Measurements from ENCODE around the gene USPL1.

USPL1 gene

GRCh38 chr13:30671271-30671815 lies 53.6 kb downstream of the USPL1 start:
- H3K27me3 ChIP-seq = peaks cover 0 to 11% (median 0%) of the 10 kb centered on the region in 11 experiments; a peak in 5 of 22 replicates
- H3K27ac ChIP-seq = no peak overlapping the region
- H3K4me3 ChIP-seq = no peak overlapping the region
- no peaks in the 10 kb centered on the region for H3K36me3 ChIP-seq
- H3K4me1 ChIP-seq = peaks cover 6 to 43% (median 30%) of the 10 kb centered on the region in 10 experiments; a peak in 18 of 20 replicates
- TF ChIP-seq Cebpa-rat (IDR thresholded peaks at IDR 0.05) = no peak
- H4K20me1 ChIP-seq = no peaks in the 10 kb centered on the region
- no peak overlapping the region for H3K9ac ChIP-seq
- peaks cover 0 to 6% (median 0%) of the 10 kb centered on the region in 11 experiments; a peak in 2 of 22 replicates for H3K9me3 ChIP-seq (replicated peaks in 1 of 11)
- H3K4me2 ChIP-seq = no peak overlapping the region

- peak overlapping the region; percentile 46 to 66 (median 54) for H3K4me3 ChIP-seq
- peak overlapping the region; percentile 47 to 80 (median 73); a peak in 21 of 22 replicates for H3K27ac ChIP-seq
- peak in 10 of 11 experiments; percentile 32 to 90 (median 74); a peak in 16 of 22 replicates for TF ChIP-seq Cebpa-rat (IDR thresholded peaks at IDR 0.05)
Observed at GRCh38 chr13:30673669-30674521, 56.2 kb downstream of the USPL1 start.

GRCh38 chr13:30675717-30676116 lies 58.0 kb downstream of the USPL1 start:
- peak overlapping the region in 3 of 11 experiments; percentile 9 to 23 (median 19); a peak in 3 of 22 replicates for H3K27ac ChIP-seq
- H4K20me1 ChIP-seq = no peaks in the 10 kb centered on the region
- peaks cover 0 to 11% (median 0%) of the 10 kb centered on the region in 11 experiments; a peak in 5 of 22 replicates for H3K27me3 ChIP-seq
- peak overlapping the region in 9 of 11 experiments; percentile 30 to 88 (median 76); a peak in 17 of 22 replicates for H3K4me2 ChIP-seq
- H3K9me3 ChIP-seq (replicated peaks in 1 of 11) = peaks cover 0 to 6% (median 0%) of the 10 kb centered on the region in 11 experiments; a peak in 2 of 22 replicates
- H3K36me3 ChIP-seq = no peaks in the 10 kb centered on the region
- H3K4me3 ChIP-seq = no peak overlapping the region
- H3K9ac ChIP-seq = no peak overlapping the region
- no peak for TF ChIP-seq Cebpa-rat (IDR thresholded peaks at IDR 0.05)
- H3K4me1 ChIP-seq = peaks cover 6 to 65% (median 46%) of the 10 kb centered on the region in 10 experiments; a peak in 18 of 20 replicates

More at GRCh38 chr13:30673669-30674521, 56.2 kb downstream of the USPL1 start:
- H4K20me1 ChIP-seq = no peaks in the 10 kb centered on the region
- H3K4me1 ChIP-seq = peaks cover 6 to 47% (median 36%) of the 10 kb centered on the region in 10 experiments; a peak in 18 of 20 replicates
- H3K36me3 ChIP-seq = no peaks in the 10 kb centered on the region
- H3K9ac ChIP-seq = peak overlapping the region; percentile 62 to 82 (median 74)
- peak overlapping the region; percentile 59 to 88 (median 73) for H3K4me2 ChIP-seq
- H3K9me3 ChIP-seq (replicated peaks in 1 of 11) = peaks cover 0 to 6% (median 0%) of the 10 kb centered on the region in 11 experiments; a peak in 2 of 22 replicates
- H3K27me3 ChIP-seq = peaks cover 0 to 11% (median 0%) of the 10 kb centered on the region in 11 experiments; a peak in 5 of 22 replicates

- Histone ChIP-seq H3K9me3 (replicated peaks in 1 of 11) (peaks cover 0 to 5% (median 0%) of the 10 kb centered on the region in 11 experiments; a peak in 2 of 22 replicates), H3K27me3 (peaks cover 0 to 11% (median 0%) of the 10 kb centered on the region in 11 experiments; a peak in 5 of 22 replicates), H3K4me1 (peaks cover 6 to 75% (median 55%) of the 10 kb centered on the region in 10 experiments; a peak in 18 of 20 replicates), H4K20me1 (no peaks in the 10 kb centered on the region), H3K4me2 (peak overlapping the region in 3 of 11 experiments; percentile 2 to 26 (median 4); a peak in 4 of 22 replicates), H3K27ac (peak overlapping the region in 1 of 11 experiments; percentile 3; a peak in 1 of 22 replicates), H3K36me3 (no peaks in the 10 kb centered on the region), H3K9ac (no peak overlapping the region), H3K4me3 (no peak overlapping the region)
- no peak for TF ChIP-seq Cebpa-rat (IDR thresholded peaks at IDR 0.05)
Observed at GRCh38 chr13:30676672-30677071, 59.0 kb downstream of the USPL1 start.

GRCh38 chr13:30679483-30680330 lies 62.0 kb downstream of the USPL1 start:
- peak overlapping the region in 4 of 11 experiments; percentile 6 to 40 (median 36); a peak in 5 of 22 replicates for H3K27ac ChIP-seq
- no peak for TF ChIP-seq Cebpa-rat (IDR thresholded peaks at IDR 0.05)
- no peaks in the 10 kb centered on the region for H3K36me3 ChIP-seq
- H4K20me1 ChIP-seq = no peaks in the 10 kb centered on the region
- H3K9ac ChIP-seq = peak overlapping the region in 3 of 11 experiments; percentile 4 to 38 (median 10); a peak in 1 of 22 replicates
- H3K4me3 ChIP-seq = no peak overlapping the region
- no peaks in the 10 kb centered on the region; a peak in 1 of 22 replicates for H3K9me3 ChIP-seq (replicated peaks in 1 of 11)
- peak overlapping the region in 7 of 11 experiments; percentile 22 to 70 (median 52); a peak in 13 of 22 replicates for H3K4me2 ChIP-seq
- no peaks in the 10 kb centered on the region for H3K27me3 ChIP-seq
- H3K4me1 ChIP-seq = peaks cover 0 to 73% (median 49%) of the 10 kb centered on the region in 10 experiments; a peak in 16 of 20 replicates

- H3K27ac ChIP-seq = peak overlapping the region in 8 of 11 experiments; percentile 22 to 52 (median 44); a peak in 11 of 22 replicates
- H4K20me1 ChIP-seq = no peaks in the 10 kb centered on the region
- H3K9me3 ChIP-seq (replicated peaks in 1 of 11) = no peaks in the 10 kb centered on the region
- H3K4me2 ChIP-seq = peak overlapping the region in 9 of 11 experiments; percentile 15 to 74 (median 49); a peak in 16 of 22 replicates
- no peak overlapping the region for H3K4me3 ChIP-seq
- no peaks in the 10 kb centered on the region for H3K27me3 ChIP-seq
- no peak for TF ChIP-seq Cebpa-rat (IDR thresholded peaks at IDR 0.05)
- H3K36me3 ChIP-seq = no peaks in the 10 kb centered on the region
- peaks cover 0 to 64% (median 33%) of the 10 kb centered on the region in 10 experiments; a peak in 15 of 20 replicates for H3K4me1 ChIP-seq
- peak overlapping the region in 3 of 11 experiments; percentile 5 to 39 (median 31); a peak in 1 of 22 replicates for H3K9ac ChIP-seq
Observed at GRCh38 chr13:30681843-30682242, 64.1 kb downstream of the USPL1 start.

- Histone ChIP-seq H3K27me3 (no peaks in the 10 kb centered on the region), H3K27ac (no peak overlapping the region; a peak in 1 of 22 replicates), H3K36me3 (no peaks in the 10 kb centered on the region), H3K4me3 (no peak overlapping the region), H3K4me1 (peaks cover 10 to 61% (median 33%) of the 10 kb centered on the region in 10 experiments), H3K9ac (no peak overlapping the region), H4K20me1 (no peaks in the 10 kb centered on the region), H3K9me3 (replicated peaks in 1 of 11) (peaks cover 0 to 5% (median 0%) of the 10 kb centered on the region in 11 experiments; a peak in 1 of 22 replicates), H3K4me2 (no peak overlapping the region)
- no peak for TF ChIP-seq Cebpa-rat (IDR thresholded peaks at IDR 0.05)
Observed at GRCh38 chr13:30685320-30685859, 67.7 kb downstream of the USPL1 start.

Measured in BLaER1 treated with 17β-estradiol and CSF1 and Interleukin-3, amounts not matched to agents 10 nM and 100 nM (cell line).